Endodermal cell (in vitro differentiated cells): Measurements from ENCODE around the gene RNF38. TPM values are rescaled to one million over a fixed set of nuclear protein-coding genes. Genes with fewer than 3 reads are reported as not detected.

ENCODE experiments used
- DNase-seq: peaks from one replicate; pipeline ENCODE4 v3.0.0-alpha.2; 2017
- H3K27ac ChIP-seq: 2 replicates; pipeline ENCODE4 v1.5.1; 2013; ENCODE audit warnings: mild to moderate bottlenecking, low read depth, low read length, moderate library complexity
- H3K27me3 ChIP-seq: 2 replicates; pipeline ENCODE4 v1.6.1; 2013; ENCODE audit warnings: mild to moderate bottlenecking, low read length, moderate library complexity; ENCODE audit not compliant: insufficient read depth, control insufficient read depth, poor library complexity, severe bottlenecking
- H3K36me3 ChIP-seq: 2 replicates; pipeline ENCODE4 v1.7.0; 2013; ENCODE audit warnings: mild to moderate bottlenecking, low read length, moderate library complexity; ENCODE audit not compliant: control insufficient read depth, insufficient read depth
- H3K4me1 ChIP-seq: one replicate; pipeline ENCODE4 v1.7.0; 2013; ENCODE audit warnings: low read length; ENCODE audit not compliant: control insufficient read depth, insufficient read depth
- H3K4me3 ChIP-seq: 2 replicates; pipeline ENCODE4 v1.5.1; 2013; ENCODE audit warnings: mild to moderate bottlenecking, low read length, moderate library complexity
- H3K9ac ChIP-seq: 2 replicates; pipeline ENCODE4 v1.6.1; 2013; ENCODE audit warnings: mild to moderate bottlenecking, low read length, moderate library complexity; ENCODE audit not compliant: poor library complexity, severe bottlenecking; ENCODE audit errors: extremely low read depth
- H3K9me3 ChIP-seq: 2 replicates; pipeline ENCODE4 v1.6.1; 2013; ENCODE audit warnings: mild to moderate bottlenecking, low read length, moderate library complexity; ENCODE audit not compliant: control insufficient read depth
- H3K27ac Mint-ChIP-seq: 2 replicates; pipeline ENCODE4 v1.8.0; 2020; ENCODE audit warnings: mixed read lengths
- H3K27me3 Mint-ChIP-seq: 2 replicates; pipeline ENCODE4 v1.8.0; 2021; ENCODE audit warnings: mild to moderate bottlenecking, mixed read lengths; ENCODE audit not compliant: insufficient read depth
- H3K36me3 Mint-ChIP-seq: 2 replicates; pipeline ENCODE4 v1.8.0; 2020; ENCODE audit warnings: low read depth, mixed read lengths
- H3K4me1 Mint-ChIP-seq: 2 replicates; pipeline ENCODE4 v1.8.0; 2020; ENCODE audit warnings: mixed read lengths
- H3K4me3 Mint-ChIP-seq: 2 replicates; pipeline ENCODE4 v1.8.0; 2020; ENCODE audit warnings: mild to moderate bottlenecking, moderate library complexity, mixed read lengths
- H3K9me3 Mint-ChIP-seq: 2 replicates; pipeline ENCODE4 v1.8.0; 2020; ENCODE audit warnings: mild to moderate bottlenecking, mixed read lengths
- WGBS, 2 experiments: methylation state at CpG; one replicate each; pipeline versions ENCODE4 v1.1.5 to v1.1.7; 2013; ENCODE audit warnings: missing lambda C conversion rate in 2 of 2, mixed read lengths in 1 of 2; ENCODE audit not compliant: insufficient coverage in 1 of 2, insufficient read length in 1 of 2; 5-methylcytosine and 5-hydroxymethylcytosine counted together
- total RNA-seq, 2 donors: library from RNA; stranded (reverse); fragmentation: NEBNext Ultra II Directional in 1 of 2; extraction: Animal tissue kit (Norgen Biotek cat#: 25700) in 1 of 2; gene quantifications; 2 replicates in 1 of 2; 3 replicates in 1 of 2; pipeline ENCODE4 v1.2.1, GENCODE V29; 2021
- TF ChIP-seq, protein P1 (sequence below): fragments of 200-600 bp; sonication (generic); conservative IDR thresholded peaks from 2 replicates; pipeline ENCODE4 v1.5.0; 2021; ENCODE audit warnings: antibody characterized with exemption, mild to moderate bottlenecking

Gene RNF38
- total RNA-seq, 2 donors from 2014 or later: 47.5 to 49.7 TPM

DNA sequence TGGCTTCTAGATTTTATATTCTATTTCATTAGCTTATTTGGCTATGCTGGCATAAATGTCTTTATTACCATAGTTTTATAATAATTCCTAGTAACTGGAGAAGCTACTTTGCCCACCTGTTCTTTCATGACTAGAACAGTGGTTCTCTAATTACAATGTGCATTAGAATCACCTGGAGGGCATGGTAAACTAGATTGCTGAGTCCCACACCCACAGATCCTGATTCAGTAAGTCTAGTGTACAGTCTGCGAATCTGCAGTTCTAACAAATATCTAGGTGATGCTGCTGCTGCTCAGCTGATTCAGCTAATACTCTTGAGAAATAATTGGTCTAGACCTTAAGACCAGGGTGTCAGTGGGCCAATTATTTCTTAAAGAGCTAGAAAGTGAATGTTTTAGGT lies 35.5 kb downstream of the RNF38 start:
- Histone ChIP-seq H3K4me1 (no peaks in the 10 kb centered on the region), H3K9me3 (no peaks in the 10 kb centered on the region), H3K27ac (no peak overlapping the region), H3K4me3 (no peak overlapping the region), H3K36me3 (peaks cover 63% of the 10 kb centered on the region), H3K27me3 (no peaks in the 10 kb centered on the region), H3K9ac (no peak overlapping the region)
- peaks cover 52% of the 10 kb centered on the region for H3K36me3 Mint-ChIP-seq
- H3K27me3 Mint-ChIP-seq: no peaks in the 10 kb centered on the region
- TF ChIP-seq, protein P1, sequence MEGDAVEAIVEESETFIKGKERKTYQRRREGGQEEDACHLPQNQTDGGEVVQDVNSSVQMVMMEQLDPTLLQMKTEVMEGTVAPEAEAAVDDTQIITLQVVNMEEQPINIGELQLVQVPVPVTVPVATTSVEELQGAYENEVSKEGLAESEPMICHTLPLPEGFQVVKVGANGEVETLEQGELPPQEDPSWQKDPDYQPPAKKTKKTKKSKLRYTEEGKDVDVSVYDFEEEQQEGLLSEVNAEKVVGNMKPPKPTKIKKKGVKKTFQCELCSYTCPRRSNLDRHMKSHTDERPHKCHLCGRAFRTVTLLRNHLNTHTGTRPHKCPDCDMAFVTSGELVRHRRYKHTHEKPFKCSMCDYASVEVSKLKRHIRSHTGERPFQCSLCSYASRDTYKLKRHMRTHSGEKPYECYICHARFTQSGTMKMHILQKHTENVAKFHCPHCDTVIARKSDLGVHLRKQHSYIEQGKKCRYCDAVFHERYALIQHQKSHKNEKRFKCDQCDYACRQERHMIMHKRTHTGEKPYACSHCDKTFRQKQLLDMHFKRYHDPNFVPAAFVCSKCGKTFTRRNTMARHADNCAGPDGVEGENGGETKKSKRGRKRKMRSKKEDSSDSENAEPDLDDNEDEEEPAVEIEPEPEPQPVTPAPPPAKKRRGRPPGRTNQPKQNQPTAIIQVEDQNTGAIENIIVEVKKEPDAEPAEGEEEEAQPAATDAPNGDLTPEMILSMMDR: no peak
- no peak overlapping the region for H3K27ac Mint-ChIP-seq
- WGBS, 2 experiments: 96 to 100% methylated on average over 1 of the region's 1 CpG
- H3K9me3 Mint-ChIP-seq: no peaks in the 10 kb centered on the region
- no peak for DNase-seq
- no peaks in the 10 kb centered on the region for H3K4me1 Mint-ChIP-seq
- H3K4me3 Mint-ChIP-seq: no peak overlapping the region

DNA sequence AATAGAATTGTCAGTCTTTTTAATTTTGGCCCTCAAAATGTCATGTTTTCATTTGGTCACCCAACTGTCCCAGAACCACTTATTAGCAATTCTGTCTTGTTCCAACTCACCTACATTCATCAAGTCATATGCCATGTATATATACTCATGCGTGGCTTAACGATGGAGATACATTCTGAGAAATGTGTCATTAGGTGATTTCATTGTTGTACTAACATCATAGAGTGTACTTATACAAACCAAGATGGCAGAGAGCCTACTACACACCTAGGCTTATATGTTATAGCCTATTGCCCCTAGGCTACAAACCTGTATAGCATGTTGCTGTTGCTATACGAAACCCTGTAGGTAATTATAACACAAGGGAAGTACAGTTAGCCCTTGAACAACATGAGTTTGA lies 36.6 kb downstream of the RNF38 start:
- Mint-ChIP-seq H3K27ac (no peak overlapping the region), H3K4me3 (no peak overlapping the region), H3K9me3 (no peaks in the 10 kb centered on the region), H3K4me1 (no peaks in the 10 kb centered on the region), H3K36me3 (peaks cover 49% of the 10 kb centered on the region), H3K27me3 (no peaks in the 10 kb centered on the region)
- TF ChIP-seq, protein P1: no peak
- H3K4me1 ChIP-seq: no peaks in the 10 kb centered on the region
- no peaks in the 10 kb centered on the region for H3K27me3 ChIP-seq
- no peak for DNase-seq
- no peak overlapping the region for H3K9ac ChIP-seq
- no peak overlapping the region for H3K4me3 ChIP-seq
- peaks cover 60% of the 10 kb centered on the region for H3K36me3 ChIP-seq
- H3K27ac ChIP-seq: no peak overlapping the region
- 89 to 100% methylated on average over 1 to 3 of the region's 3 CpGs for WGBS, 2 experiments
- no peaks in the 10 kb centered on the region for H3K9me3 ChIP-seq

DNA sequence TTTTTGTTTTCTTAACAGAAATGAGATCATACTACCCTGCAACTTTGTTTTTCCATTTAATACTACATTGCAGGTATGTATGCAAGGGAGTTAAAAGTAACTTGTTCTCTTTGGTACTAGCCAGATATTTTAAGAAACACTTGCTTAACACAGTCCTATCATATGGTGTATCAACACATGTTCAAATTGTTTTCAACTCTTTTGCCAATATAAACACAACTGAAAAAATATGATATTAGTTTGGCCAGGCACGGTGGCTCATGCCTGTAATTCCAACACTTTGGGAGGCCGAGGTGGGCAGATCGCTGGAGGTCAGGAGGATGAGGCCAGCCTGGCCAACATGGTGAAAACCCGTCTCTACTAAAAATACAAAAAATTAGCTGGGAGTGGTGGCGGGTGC lies 41.6 kb downstream of the RNF38 start:
- TF ChIP-seq, protein P1: no peak
- no peaks in the 10 kb centered on the region for H3K27me3 ChIP-seq
- Mint-ChIP-seq H3K27ac (no peak overlapping the region), H3K9me3 (no peaks in the 10 kb centered on the region), H3K27me3 (no peaks in the 10 kb centered on the region), H3K4me1 (no peaks in the 10 kb centered on the region), H3K4me3 (no peak overlapping the region), H3K36me3 (peaks cover 54% of the 10 kb centered on the region)
- no peaks in the 10 kb centered on the region for H3K9me3 ChIP-seq
- H3K9ac ChIP-seq: no peak overlapping the region
- no peak for DNase-seq
- no peaks in the 10 kb centered on the region for H3K4me1 ChIP-seq
- no peak overlapping the region for H3K27ac ChIP-seq
- H3K36me3 ChIP-seq: peaks cover 69% of the 10 kb centered on the region
- no peak overlapping the region for H3K4me3 ChIP-seq
- 94 to 95% methylated on average over 4 to 5 of the region's 5 CpGs for WGBS, 2 experiments
